ENCODE results near the gene RAB2B.

DNA sequence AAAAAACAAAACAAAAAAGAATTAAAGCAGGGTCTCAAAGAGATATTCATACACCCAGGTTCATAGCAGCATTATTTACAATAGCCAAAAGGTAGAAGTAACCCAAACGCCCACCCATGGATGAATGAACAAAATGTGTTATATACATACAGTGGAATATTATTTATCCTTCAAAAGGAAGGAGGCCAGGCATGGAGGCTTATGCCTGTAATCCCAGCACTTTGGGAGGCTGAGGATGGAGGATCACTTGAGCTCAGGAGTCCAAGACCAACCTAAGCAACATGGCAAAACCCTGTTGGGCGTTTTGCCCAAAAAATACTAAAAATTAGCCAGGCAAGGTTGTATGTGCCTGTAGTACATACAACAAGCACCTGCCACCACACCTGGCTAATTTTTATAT lies 29.8 kb upstream of the RAB2B start:
- TF ChIP-seq ZNF274 (IDR thresholded peaks at IDR 0.05; ENCODE audit: low read depth, low read length) (no peak), YY1 (IDR thresholded peaks at IDR 0.05; ENCODE audit: insufficient read depth, insufficient read length) (no peak)
